Activated CD4-positive, alpha-beta T cell treated with anti-CD3 and anti-CD28 coated beads, Interleukin-2, Interleukin-6, amounts not matched to agents 100 ng/mL and 50 ng/mL, durations not matched to agents 16 hours and 8 hours (primary cell): ENCODE measurements around the gene ADAMTSL2.

Experiments used
- DNase-seq: peaks from one replicate; pipeline ENCODE4 v3.0.0-alpha.2; 2020

The ADAMTSL2 gene

GRCh38 chr9:133576875-133577736 lies 42.6 kb downstream of the ADAMTSL2 start:
- DNase-seq: no peak

DNA sequence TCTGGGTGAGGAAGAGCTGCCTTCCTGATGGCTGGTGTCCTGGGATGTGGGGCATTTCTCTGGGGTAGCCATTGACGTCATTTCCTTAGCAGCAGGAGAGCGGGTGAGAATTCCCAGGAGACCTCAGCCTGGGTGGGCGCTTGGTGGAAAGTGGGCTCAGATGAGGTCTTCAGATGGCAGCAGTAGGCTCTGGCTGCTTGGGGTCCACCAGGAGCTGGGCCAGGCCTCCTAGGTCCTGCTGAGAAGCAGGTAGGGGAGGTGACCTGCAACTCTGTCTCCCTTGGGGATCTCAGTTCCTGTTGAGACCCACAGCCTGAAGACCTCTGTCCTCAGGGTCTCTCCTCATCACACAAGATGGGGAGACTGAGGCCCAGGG lies 43.2 kb downstream of the ADAMTSL2 start:
- no peak for DNase-seq

DNA sequence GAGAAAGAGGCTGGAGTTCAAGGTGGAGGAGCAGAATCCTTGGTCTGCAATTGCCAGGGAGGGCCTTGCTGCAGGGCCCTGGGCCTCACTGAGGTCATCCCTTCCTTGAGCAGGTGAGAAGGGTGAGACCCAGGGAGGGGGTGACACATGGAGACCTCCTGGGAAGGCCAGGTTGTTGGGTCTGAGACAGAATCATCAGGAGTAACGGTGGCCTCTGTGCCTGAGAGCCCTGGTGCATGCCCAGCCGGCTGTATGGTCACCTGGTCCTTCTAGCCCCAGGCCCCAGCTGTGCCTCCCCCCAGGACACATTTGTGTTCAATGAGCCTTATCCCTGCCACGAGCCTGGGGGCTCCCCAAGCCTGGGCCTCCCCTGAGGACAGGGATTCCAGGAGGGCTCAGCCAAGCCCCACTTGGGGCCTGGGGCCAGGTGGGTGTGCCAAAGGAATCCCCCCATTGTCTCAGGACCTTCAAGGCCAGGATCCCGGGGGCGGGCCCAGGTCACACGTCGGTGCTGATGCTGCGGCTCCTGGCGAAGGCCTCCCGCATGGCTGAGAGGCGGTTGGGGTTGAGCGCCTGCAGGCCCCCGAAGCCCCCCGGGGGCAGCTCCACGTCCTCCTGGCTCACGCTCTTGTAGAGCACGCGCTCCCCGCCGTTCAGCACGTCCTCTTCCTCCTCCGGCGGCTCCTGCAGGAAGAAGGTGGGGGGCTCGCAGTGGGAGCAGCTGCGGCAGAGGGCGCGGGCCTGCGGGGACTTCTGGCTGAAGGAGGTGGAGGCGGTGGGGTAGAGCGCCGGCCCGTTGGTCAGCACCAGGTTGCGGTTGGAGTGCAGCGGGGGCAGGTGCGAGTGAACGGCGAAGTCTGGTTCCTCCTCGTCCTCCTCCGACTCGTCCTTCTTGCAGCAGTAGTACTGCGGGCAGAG lies 44.3 kb downstream of the ADAMTSL2 start:
- DNase-seq: no peak

DNA sequence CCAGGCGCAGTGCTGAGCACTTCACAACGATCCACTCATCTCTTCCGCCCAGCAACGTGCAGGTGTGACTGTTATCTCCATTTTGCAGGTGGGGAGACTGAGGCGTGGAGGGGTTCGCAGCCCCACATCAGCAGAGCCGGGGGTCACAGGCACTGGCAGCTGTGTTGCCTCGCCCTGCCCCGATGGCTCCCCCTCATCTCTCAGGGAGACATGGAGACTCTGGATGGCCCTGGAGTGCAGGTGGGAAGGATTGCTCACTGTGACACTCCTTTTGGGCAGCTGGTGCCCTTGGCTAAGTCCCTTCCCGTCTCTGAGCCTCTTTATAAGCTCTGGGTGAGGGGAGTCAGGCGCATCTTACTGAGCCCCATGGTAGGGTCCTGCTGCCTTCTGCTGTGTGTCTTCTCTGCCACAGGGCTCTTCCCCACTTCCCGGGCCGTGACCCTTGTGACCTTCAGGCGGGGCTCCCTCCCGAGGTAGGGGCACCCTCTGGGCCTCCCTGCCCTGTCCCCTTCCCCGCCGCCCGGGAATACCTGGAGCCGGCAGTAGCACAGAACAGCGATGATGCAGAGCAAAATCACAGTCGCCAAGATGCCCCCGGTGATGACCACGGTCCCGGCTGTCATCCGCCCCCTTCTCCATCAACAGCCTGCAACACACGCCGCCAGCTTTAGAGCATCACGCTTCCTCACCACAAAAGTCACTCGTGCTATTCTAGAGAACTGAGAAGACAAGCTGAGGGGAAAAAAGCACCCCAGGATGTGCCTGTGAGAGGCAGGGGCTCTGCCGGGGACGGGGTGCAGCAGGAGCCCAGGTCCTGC lies 45.3 kb downstream of the ADAMTSL2 start:
- DNase-seq: no peak

DNA sequence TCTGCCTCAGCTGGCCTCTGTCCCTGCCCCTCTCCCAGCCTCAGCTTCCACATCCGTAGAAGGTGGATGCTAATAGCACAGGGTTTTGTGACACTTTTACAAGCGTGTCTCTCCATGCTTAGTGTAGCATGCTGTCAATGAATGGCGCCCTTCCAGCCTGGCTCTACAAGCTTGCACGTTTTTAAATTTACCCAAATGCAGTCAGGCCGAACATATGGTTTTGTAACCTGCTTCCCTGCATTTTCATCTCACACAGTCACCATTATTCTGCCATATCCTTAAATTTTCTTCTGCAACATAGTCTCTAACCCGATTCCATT lies 45.9 kb downstream of the ADAMTSL2 start:
- DNase-seq: no peak

GRCh38 chr9:133581011-133581410 lies 46.5 kb downstream of the ADAMTSL2 start:
- no peak for DNase-seq

DNA sequence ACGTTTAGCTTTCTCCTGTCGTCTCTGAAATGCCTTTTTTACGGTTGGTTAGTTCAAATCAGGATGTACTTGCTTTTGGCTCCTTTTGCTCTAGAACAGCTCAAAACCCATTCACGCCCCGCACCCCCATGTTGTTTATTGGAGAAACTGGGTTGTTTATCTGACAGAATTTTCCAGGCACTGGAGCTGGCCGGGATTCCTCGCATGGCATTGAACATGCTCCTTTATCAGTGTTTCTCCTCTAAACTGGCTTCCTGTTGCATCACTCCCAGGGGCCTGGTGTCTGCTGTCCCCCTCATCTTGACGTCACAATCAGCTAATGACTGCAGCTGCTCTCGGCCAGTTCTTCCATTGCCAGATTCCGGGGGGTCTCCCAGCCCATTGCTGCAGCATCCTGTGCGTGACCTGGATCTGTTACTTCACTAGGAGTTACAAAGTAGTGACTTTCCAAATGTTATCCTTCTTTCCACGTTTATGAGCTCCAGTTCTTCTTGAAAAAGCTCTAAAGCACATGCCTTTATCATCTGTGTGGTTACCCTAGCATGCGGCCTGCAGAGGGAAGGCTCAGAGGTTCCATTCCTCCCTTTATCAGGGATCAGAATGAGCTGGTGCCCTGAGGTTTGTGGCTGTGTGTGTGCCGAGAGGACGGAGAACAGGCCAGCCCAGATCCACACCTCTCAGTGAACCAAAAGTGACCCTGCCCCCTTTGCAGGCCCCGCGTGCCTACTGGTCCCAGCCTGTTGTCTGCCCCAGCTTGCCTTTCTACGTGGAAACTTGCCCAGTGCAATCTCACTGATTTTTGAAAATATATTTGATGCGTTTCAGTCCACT lies 47.2 kb downstream of the ADAMTSL2 start:
- DNase-seq: no peak

DNA sequence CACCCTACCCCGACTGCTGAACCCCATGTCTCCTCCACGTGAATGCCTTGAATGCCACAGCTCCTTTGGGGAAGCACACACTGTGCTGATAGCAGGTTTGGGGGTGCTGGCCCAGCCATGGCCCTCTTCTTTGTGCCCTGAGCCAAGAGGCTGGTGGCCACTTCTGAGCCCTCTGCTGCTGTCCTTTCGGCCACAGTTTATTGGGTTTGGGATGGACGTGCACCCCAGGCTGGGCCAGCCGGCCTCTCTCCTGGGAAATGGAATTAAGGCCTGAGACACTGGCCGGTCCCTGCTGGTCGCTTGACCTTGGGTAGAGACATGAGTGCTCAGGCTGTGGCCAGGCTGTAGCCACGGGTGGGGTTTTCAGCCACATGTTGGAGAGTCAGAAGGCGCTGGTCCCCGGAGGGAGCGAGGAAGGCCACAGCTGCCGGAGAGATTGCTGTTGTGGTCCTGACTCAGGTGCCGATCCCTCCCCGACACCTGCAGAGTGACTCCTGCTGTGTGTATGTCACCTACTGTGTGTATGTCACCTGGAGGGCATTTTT lies 48.1 kb downstream of the ADAMTSL2 start:
- DNase-seq: no peak

- no peak for DNase-seq
Observed at GRCh38 chr9:133583111-133583510, 48.6 kb downstream of the ADAMTSL2 start.

GRCh38 chr9:133583586-133583985 lies 49.1 kb downstream of the ADAMTSL2 start:
- DNase-seq: no peak

DNA sequence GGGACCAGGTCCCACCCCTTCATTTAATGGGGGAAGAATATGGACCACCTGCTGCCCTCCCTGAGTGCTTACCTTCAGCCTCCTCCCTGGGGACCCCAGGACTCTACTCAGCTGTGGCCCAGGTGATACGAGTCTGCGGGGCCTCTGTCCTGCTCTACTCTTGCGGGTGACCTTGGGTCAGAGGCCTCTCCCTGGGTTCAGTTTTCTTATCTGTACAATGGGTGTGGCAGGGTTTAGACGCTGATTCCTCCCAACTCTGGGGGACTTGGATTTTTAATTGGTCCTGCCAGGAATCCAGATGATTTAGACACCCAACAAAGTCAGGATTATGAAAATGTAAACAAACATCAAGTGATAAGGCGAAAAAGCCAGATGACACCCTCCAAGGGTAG lies 49.7 kb downstream of the ADAMTSL2 start:
- DNase-seq: no peak

- DNase-seq: no peak
Observed at GRCh38 chr9:133584559-133585476, 50.3 kb downstream of the ADAMTSL2 start.

DNA sequence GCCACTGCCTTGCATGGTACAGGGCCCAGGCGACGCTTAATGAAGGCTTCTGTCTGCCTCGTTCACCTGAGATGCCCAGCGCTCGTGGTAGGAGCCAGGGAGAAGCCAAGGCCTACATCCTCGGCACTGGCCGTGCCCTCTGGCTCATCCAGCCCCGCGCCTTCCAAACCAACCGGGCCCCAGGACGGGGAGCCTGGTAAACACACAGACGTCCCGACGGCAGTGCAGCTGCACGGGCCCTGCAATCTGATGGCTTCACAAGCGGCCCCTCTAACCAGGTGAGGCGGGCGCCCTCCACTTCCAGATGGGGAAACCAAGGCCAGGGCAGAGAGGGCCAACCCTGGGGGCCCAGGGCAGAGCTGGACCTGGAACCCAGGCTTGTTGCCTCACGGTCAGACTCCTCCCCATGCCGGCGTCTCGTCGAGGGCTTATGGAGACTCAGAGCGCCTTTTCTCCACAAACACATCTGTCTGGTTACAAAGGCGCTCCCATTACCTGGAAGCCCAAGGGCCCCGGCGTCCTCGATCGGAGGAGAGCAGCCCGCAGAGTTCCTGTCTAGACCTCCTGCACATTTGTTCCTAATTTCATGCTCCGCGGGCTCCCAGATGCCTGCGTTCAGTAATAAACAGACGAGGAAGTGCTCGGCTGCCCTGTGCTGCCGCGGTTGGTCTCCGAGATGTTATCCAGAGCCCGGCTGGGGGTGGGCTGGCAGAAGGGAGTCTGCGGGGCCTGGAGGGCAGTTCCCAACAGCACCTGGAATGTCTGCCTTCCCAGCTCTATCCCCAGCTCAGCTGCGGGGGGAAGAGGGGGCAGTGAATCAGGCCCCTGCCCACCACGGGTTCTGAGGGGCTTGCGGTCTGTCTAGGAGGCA lies 51.2 kb downstream of the ADAMTSL2 start:
- no peak for DNase-seq

GRCh38 chr9:133587051-133587450 lies 52.5 kb downstream of the ADAMTSL2 start:
- DNase-seq: no peak

DNA sequence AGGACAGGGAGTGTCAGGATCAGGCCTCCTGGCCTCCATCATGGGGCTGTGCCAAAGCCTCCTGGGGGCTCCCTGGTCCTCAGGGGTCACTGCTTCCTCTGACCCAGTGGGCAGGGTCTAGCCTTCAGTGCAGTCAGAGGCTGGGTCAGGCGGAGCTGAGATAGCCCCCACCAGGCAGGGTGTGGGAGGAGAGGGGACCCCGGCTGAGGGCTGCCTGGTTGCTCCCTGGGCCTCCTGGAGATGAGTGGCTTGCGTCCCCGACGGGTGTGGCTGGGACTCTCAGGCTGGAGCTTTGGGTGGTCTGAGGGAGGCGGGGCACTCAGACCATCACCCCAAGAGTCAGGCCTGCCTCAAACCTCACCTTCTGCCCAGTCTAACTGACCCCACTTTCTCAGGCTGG lies 53.0 kb downstream of the ADAMTSL2 start:
- DNase-seq: no peak

GRCh38 chr9:133589454-133590227 lies 55.1 kb downstream of the ADAMTSL2 start:
- peak; percentile 39 for DNase-seq

DNA sequence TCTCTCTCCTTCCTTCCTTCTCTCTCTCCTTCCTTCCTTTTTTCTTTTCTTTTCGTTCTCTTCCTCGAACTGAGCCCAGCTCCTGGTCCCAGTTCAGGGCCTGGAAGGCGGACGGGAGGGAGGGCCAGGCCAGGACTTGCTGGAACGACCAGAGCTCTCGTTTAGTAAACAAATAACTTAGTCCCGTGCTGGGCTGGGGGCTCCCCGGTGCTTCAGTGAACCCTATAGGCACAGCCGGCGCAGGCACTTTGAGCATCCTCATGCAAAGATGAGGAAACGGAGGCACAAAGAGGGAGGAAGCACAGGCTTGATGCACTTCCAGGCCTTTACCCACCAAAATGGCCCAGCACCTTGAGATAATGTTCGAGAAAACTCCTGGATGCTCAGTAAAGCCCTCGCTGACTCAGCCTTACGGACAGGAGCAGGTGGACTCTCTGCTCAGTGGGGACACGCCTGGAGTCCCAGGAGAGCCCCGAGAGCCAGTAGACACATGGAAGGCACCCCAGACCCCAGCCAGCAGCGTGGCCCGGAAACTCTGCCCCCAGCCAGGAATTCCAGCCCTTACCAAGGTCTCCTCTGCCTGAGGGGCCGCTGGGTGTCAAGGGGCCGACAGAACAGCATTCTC lies 55.8 kb downstream of the ADAMTSL2 start:
- no peak for DNase-seq

DNA sequence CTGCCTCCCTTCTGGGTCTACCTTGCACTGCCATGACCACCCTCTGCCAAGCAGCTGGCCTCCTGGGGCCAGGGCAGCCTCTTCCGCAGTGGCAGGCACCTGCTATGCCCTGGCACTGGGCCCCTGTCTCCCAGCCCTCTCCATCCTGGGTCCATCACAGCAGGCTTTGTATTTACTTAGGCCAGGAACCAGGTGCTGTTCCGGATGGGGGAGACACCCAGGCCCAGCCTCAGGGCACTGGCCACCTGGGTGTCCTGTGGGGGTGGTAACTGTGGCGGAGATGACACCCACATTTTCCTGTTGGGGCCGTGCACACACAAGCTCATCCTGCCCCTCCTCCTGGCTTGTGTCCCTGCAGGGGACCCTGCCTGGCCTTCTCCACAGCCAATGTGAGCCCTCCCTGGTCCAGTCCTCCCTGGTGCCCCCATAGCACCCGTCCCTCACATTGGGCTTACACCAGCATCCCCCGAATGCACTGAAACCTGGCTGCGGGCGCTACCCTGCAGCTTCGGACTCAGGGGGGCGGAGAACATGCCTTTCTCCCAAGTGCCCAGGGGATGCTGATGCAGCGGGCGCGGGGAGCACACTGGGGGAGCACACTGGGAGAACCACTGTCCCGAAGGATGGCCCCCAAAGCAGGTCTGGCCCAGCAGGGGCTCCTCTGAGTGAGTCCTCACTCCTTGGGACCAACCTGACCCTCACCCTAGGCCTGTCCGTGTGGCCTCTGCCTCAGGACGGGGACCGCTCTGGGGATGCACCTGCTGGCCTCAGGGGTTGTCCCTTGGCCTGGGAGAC lies 56.8 kb downstream of the ADAMTSL2 start:
- no peak for DNase-seq
